Right ventricle myocardium inferior (tissue), 1 donor: ENCODE results near the gene GPANK1. TPM values are rescaled to one million over a fixed set of nuclear protein-coding genes. Genes with fewer than 3 reads are reported as not detected.

Source experiments
- ATAC-seq: fragments of 200-7000 bp; cut with Tn5 transposase; one replicate; pipeline ENCODE4 v1.9.1; 2020; ENCODE audit warnings: mild to moderate bottlenecking, moderate library complexity
- DNase-seq: peaks from one replicate; pipeline ENCODE4 v3.0.0; 2021; ENCODE audit errors: missing footprints
- intact Hi-C: fragments of 100-400 bp; cut with DNase I; formaldehyde crosslinking; loops from one replicate; pipeline ENCODE4 v1.11.0; 2022
- total RNA-seq: library from RNA; stranded (reverse); fragmentation: NEBNext Ultra II Directional; extraction: Animal tissue kit (Norgen Biotek cat#: 25700); gene quantifications from one replicate; pipeline ENCODE4 v1.2.1, GENCODE V29; 2021
- donor health status: DM: no; HTN: yes; CAD: no; lungs with severe emphysema.

The GPANK1 gene
- total RNA-seq, 1 donor from 2014 or later = 17.1 TPM

DNA sequence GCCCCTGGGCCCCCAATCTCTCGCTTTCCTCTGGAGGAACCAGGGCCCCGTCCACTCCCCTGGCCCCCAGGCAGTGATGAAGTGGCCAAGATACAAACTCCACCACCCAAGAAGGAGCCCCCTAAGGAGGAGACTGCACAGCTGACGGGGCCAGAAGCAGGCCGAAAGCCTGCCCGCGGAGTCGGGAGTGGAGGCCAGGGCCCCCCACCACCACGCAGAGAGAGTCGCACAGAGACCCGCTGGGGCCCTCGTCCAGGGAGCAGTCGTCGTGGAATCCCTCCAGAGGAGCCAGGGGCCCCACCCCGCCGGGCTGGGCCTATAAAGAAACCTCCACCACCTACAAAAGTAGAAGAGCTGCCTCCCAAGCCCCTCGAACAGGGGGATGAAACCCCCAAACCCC lies 33.6 kb downstream of the GPANK1 start:
- intact Hi-C loops = no loop called here
- DNase-seq = no peak
- ATAC-seq = no peak

DNA sequence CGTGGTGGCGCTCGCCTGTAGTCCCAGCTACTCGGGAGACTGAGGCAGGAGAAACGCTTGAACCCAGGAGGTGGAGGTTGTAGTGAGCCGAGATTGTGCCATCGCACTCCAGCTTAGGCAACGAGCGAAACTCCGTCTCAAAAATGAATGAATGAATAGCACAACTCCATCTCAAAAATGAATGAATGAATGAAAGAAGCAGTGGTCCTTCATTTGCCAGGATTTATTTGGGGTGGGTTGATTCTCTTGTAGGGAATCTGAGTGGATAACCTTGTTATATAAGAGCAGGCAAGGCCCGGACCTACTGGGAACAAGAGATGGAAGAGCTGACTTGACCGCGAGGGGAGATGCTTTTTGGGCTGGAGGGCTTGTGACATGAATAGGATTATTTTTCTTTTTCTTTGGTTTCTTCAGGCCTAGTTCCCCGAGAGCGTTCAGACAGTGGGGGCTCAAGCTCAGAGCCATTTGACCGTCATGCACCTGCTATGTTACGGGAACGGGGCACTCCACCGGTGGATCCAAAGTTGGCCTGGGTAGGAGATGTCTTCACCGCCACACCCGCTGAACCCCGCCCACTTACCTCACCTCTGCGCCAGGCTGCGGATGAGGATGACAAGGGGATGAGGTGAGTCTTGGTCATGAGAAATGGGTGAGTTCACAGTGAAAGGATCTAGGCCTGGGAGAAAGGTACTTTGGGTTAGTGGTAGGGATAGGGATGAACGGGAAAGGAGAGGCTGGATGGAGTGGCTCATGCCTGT lies 34.4 kb downstream of the GPANK1 start:
- intact Hi-C loops = no loop called here
- ATAC-seq = no peak
- DNase-seq = no peak

DNA sequence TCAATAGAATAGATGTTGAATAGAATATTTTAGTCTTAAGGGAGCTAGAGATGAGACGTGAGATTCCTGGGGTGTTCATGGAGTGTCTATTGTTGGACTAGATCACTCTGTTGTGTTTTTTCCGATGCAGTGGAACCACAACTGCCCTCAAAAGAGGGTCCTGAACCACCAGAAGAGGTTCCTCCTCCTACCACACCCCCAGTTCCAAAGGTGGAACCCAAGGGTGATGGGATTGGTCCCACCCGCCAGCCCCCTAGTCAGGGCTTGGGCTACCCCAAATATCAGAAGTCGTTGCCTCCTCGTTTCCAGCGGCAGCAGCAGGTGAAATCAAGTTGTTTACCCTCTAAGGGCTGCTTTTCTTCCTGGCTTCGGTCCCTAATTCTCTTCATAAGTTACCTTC lies 35.8 kb downstream of the GPANK1 start:
- intact Hi-C loops = no loop called here
- DNase-seq = no peak
- no peak for ATAC-seq

DNA sequence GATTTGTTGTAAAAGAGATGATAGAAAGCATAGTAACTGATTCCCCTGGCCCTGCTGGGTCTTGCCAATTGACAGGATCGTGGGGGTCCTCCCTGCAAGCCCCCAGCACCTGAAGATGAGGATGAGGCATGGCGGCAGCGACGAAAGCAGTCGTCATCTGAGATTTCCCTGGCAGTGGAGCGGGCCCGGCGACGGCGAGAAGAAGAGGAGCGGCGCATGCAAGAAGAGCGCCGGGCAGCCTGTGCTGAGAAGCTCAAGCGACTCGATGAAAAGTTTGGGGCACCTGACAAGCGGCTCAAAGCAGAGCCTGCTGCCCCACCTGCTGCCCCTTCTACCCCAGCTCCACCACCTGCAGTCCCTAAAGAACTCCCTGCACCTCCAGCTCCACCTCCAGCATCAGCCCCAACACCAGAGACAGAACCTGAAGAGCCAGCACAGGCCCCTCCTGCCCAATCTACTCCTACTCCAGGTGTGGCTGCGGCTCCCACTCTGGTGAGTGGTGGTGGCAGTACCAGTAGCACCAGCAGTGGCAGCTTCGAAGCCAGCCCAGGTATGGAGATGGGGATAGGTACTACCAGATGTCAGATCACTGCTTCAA lies 37.0 kb downstream of the GPANK1 start:
- no peak for DNase-seq
- intact Hi-C loops = no loop called here
- no peak for ATAC-seq

DNA sequence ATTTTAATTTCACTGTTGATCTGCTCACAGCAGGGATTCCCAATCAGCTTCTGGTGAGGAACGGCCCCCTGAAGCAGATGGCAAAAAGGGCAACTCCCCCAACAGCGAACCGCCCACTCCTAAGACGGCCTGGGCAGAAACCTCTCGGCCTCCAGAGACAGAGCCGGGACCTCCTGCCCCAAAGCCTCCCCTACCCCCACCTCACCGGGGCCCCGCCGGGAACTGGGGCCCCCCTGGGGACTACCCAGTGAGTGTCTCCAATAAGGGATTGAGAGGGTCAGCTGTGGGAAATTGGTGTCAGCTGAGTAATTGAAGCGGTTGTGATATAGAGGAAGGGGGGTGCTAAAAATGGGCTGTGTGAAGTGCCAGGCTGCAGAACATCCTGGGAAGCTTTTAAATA lies 37.8 kb downstream of the GPANK1 start:
- ATAC-seq (no peak), DNase-seq (no peak)
- intact Hi-C loops = no loop called here

DNA sequence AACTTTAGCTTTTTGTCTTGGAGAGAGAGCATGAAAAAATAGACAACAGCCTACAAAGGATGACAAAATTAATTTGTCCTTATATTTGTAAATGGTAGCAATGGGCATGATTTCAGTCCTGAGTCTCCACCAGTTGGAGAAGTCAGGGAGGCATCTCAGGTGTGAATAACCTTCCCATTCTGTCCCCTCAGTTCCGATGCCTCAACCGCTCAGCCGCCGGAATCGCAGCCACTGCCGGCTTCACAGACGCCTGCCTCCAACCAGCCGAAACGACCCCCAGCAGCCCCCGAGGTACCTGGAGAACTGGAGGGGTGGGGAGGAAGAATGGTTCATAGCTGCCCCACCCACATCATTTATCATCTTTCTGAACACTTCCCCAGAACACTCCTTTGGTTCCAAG lies 40.7 kb downstream of the GPANK1 start:
- DNase-seq (no peak), ATAC-seq (no peak)
- intact Hi-C loops = loop anchor here (5.0 kb wide), 1 partner anchor 78 kb away; the partner anchor contains the start of gene ABHD16A

DNA sequence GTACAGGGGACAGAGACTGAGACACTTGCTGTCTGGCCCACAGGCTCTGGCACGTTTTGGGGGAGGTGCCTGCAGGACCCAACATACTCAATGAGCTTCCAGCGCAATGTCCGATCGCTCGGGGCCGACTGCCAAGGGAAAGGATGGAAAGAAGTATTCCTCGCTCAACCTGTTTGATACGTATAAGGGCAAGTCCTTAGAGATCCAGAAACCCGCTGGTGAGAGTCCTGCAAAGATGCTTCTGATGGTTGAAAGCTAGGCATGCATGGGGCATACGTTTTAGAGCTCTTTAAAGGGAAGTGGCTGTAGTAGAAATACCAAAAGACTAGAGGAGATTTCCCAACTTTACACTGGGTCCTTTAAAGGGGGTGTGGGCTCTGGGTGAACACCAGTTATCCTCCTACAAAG lies 42.1 kb downstream of the GPANK1 start:
- ATAC-seq (no peak), DNase-seq (no peak)
- intact Hi-C loops = loop anchor here (5.0 kb wide), 1 partner anchor 80 kb away; the partner anchor contains the start of gene ABHD16A

DNA sequence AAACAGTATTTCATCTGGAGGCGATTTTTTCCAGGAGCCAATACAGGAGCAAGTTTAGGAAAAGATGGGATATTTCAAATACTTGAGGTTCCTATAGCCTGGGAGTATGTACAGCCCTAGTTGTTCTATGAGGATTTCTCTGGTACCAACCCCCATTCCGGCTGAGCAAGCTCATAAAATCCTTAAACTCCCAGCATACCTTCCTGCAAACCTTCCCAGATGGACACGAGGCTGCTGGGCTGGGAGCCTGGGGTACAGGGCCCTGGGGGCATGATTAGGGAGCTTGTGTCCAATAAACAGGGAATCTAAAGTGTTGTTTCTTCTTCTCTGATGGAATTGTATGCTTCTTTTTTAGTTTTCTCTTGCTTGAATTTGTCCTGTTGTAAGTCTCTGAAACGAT lies 42.8 kb downstream of the GPANK1 start:
- intact Hi-C loops = loop anchor here (2.0 to 5.0 kb wide), 2 partner anchors 79 to 80 kb away; partner anchors contain the start of genes ABHD16A and DDX39B

DNA sequence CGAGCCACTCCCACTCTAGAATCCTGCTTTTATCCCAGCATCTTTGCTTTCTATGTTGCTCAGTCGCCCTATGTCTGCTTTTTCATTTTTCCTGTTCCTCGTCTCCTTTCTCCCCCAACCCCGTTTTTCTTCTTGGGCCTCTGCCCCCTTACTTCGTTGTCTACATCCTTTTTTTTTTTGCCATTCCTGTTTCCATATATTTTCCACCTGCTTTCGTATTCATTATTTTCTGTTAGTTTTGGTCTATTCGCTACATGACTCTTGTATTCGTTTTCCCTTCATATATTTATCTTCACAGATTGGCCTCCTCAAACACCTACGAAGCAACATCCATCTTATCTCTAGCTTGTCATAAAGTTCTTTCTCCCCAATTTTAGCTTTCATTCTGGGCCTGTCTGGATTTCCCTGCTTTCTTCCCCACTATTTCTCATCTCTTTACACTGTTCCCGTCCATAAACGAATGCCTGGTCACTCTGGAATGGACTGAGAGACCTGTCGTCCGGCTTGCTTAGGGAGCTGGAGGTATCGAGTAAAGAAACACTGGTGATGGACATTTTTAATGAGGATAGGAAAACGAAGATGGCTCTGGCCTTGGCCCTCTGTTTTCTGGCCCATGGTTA lies 43.4 kb downstream of the GPANK1 start:
- DNase-seq (no peak), ATAC-seq (no peak)
- intact Hi-C loops = loop anchor here (2.0 to 5.0 kb wide), 2 partner anchors 79 to 81 kb away; partner anchors contain the start of genes ABHD16A and DDX39B

More for the DNA sequence above, 42.8 kb downstream of the GPANK1 start:
- no peak for ATAC-seq
- DNase-seq = no peak

DNA sequence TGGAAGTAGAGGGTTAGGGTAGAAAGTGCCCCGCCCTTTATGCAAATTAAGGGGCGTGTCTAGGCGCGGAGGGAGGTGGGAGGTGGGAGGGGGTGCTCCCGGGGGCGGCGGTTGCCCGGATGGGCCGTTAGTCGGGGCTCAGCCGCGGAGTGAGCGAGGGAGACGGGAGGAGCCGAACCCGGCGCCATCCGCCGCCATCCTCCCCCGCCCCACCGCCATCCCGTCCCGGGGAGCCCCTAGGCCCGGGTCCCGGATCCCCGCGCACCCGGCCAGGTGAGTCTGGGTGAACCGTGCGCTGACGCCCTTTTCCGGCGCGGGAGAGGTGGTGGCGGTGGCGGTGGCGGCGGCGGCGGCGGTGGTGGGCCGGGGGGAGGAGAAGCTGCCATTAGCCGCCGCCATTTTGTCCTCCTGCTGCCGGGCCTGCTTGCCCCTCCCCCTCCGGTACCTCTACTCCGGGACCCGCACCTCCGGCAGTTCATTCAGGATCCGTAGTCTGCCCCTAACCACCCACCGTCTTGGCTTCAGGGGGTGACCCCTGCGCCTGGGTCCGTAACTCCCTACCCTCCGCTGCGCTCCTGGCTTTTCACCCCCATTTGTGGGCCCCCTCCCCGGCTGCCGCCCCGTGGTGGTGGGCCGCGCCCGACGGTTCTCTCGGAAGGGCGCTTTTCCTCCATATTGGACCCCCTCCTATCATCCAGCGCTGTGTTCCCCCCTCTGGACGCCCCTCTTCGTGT lies 44.0 kb downstream of the GPANK1 start, which contains the start of gene PRRC2A:
Gene PRRC2A, plus strand, starts transcription at position 130 of the 734 bp plus-strand sequence. CDS start 2,075 bp downstream, outside the sequence.
- intact Hi-C loops = loop anchor here (1.0 to 5.0 kb wide), 4 partner anchors 32 to 282 kb away; partner anchors contain the start of genes ABHD16A, BAG6, DDX39B and ZBTB12
- ATAC-seq (peak; percentile 42), DNase-seq (peak; percentile 90)

DNA sequence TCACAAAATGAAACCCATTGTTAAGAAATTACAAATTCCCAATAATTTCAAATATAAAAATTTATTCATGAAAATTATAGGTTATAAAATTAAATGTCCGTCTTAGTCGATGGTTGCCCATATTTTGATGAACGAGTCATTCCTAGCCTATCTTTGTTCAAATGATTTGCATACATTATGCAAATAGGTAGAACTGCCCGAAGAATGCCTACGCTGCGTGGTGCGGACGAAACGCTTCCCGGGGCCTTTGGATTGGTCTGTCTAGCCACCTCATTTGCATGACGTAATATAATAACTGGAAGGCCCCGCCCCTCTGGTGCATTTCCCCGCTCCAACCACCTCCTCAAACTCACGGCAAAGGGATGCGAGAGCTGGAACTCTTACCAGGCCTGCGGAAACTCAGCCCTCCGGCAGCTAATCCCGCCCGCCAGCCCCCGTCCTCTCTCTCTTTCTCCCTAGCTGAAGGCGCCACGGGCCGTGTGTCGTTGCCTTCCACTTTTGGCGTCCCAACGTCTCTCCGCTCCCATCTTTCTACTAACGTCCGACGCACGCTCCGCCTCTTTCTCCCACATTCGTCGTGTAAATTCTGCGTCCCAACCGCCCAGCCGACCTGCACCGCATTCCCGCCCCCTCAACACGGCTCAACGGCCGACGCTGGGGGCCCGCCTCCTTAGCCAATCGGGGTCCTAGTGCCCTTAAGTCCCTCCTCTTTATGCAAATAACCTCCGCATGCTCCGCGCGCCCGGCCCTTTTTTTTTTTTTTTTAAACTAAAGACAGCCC lies 44.8 kb downstream of the GPANK1 start:
- intact Hi-C loops = loop anchor here (1.0 to 5.0 kb wide), 4 partner anchors 32 to 282 kb away; partner anchors contain the start of genes ABHD16A, BAG6, DDX39B and ZBTB12
- peak; percentile 99 for DNase-seq
- ATAC-seq = peak; percentile 95

DNA sequence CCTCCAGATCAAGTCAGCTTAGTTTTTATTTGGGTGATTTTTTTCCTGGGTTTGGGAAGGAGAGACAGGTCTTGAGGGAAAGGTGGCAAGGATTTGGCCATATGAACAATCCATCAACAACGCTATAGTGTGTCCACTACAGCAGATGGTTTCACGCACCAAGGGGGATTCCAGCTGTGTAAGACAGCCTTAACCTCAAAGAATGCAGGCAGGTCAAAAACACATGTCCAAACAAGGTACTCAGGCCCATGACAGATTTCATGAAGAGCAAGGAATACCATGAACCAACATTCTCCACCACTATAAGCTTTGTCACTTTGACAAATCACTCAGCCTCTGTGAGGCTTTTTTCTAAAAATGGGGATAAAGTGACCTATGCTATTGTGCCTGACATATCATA lies 47.8 kb downstream of the GPANK1 start:
- intact Hi-C loops = no loop called here
- ATAC-seq = no peak
- DNase-seq = no peak

DNA sequence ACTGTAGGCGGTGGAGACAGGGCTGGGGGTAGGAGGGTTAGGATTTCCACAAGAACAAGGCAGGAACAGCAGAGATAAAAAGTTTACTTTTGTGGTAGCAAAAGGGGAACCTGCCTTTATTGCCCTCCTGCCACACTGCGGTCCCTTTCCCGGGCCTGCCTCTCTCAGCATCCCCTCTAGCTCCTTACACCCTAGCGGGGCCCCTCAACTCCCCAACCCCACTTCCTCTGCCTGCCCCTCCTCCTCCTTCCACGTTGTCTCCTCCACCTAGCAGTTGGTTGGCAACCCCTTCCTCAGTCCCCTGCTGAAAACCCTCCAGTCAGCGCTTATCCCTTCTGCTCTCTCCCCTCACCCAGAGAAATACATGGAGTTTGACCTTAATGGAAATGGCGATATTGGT lies 49.0 kb downstream of the GPANK1 start:
- intact Hi-C loops = no loop called here
- no peak for ATAC-seq
- DNase-seq = no peak

DNA sequence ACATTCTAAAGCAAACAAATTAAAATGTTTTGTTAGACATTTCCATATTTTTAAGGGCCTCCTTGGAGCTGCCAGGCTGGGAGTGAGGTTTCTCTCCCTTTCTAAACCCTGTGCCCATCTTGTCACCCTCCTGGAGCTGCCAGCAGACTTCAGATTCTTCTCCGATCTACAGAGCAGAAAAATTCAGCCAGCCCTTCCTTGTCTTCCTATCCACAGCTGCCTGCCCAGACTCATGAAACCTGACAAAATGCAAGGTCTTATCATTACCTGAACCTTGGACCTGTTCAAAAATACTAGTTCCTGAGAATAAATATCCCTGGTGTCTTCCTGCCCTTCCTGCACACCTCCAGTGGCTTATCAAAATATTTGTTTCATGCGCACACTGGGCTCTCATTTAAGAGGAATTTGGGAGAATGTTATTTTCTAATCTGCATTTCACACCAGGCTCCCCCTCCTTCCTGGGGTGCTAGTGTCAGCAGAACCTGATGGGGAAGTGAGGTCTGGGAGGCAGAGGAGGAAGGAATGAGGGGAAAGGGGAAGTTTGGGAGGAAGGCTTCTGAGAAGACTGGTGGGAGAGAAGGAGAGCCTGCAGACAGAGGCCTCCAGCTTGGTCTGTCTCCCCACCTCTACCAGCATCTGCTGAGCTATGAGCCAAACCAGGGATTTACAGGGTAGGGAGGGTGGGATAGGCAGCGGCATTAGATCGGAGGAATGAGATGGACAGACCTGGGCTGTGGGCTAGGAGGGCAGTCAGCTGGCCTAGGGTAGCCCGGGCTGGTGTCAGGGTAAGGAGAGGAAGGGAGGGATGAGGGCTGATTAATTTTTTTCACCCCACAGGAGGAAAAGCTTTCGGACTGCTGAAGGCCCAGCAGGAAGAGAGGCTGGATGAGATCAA lies 49.9 kb downstream of the GPANK1 start, which contains the start of gene AIF1:
Gene AIF1, plus strand, starts transcription at position 551 of the 895 bp plus-strand sequence. Its CDS starts 96 bp downstream, at position 647.
- DNase-seq (no peak), ATAC-seq (peak; percentile 32)
- intact Hi-C loops = no loop called here

DNA sequence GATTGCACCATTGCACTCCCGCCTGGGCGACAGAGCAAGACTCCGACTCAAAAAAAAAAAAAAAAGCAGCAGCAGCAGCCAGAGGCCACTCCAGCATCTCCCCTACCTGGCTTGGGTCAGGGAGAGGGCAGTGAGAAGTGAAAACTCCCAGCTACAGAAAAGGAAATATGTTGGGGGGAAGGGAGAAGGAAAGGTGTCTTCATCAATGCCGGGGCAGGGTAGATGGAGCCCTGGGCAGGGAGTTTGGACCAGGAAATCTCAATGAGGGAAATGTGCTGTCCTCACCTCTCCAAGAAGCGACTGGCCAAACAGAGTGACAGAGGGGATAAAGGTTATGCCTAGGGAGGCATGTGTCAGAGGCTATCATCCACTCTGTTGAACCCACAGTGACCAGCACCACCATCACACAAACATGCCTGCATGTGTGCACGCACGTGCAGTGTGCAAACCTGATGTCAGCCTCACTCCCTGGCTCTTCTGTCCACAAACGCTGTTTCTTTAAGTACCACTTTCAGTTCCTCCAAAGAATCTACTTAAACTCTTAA lies 50.6 kb downstream of the GPANK1 start:
- DNase-seq (peak; percentile 78), ATAC-seq (no peak)
- intact Hi-C loops = no loop called here
